ENCODE measurements around the gene ITPKA.

ITPKA gene

GRCh38 chr15:41495736-41496599 lies 2.3 kb downstream of the ITPKA start:
- DNase-seq (ENCODE audit: low read depth): no peak
- H3K4me3 ChIP-seq (ENCODE audit: low read depth, low read length): no peak overlapping the region
- TF ChIP-seq CTCF (conservative IDR thresholded peaks at IDR 0.05; ENCODE audit: low read depth, low read length): no peak

DNA sequence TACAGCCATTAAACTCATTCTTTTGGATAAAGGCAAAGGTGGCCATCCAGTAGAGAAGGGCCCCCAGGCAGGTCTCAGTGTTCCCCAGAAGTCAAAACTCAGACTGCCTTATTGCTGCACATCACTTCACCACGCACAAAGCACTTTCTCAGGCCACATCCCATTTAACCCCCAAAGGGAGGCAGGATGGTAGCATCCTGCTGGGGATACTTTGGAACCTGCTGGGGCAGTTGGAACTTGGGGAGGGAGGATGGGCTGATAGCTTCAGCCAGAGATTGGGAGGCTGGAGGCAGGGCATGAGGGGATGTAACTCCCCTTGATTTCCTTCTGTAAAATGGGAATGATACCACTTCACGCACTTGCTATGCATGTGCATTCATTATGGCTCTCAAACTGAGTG lies 5.0 kb downstream of the ITPKA start:
- TF ChIP-seq CTCF (conservative IDR thresholded peaks at IDR 0.05; ENCODE audit: low read depth, low read length): no peak
- no peak overlapping the region for H3K4me3 ChIP-seq (ENCODE audit: low read depth, low read length)
- DNase-seq (ENCODE audit: low read depth): no peak

- no peak for DNase-seq (ENCODE audit: low read depth)
- H3K4me3 ChIP-seq (ENCODE audit: low read depth, low read length): no peak overlapping the region
- no peak for TF ChIP-seq CTCF (conservative IDR thresholded peaks at IDR 0.05; ENCODE audit: low read depth, low read length)
These were observed 5.6 kb downstream of the ITPKA start for GRCh38 chr15:41499109-41499851.

GRCh38 chr15:41501191-41501917 lies 7.7 kb downstream of the ITPKA start:
- TF ChIP-seq CTCF (conservative IDR thresholded peaks at IDR 0.05; ENCODE audit: low read depth, low read length): no peak
- DNase-seq (ENCODE audit: low read depth): no peak
- H3K4me3 ChIP-seq (ENCODE audit: low read depth, low read length): peak overlapping the region; percentile 17

- DNase-seq (ENCODE audit: low read depth): peak; percentile 15
- H3K4me3 ChIP-seq (ENCODE audit: low read depth, low read length): no peak overlapping the region
- no peak for TF ChIP-seq CTCF (conservative IDR thresholded peaks at IDR 0.05; ENCODE audit: low read depth, low read length)
These were observed 8.5 kb downstream of the ITPKA start for GRCh38 chr15:41501931-41502794.
